ENCODE results near the gene TBP. TPM values are rescaled to one million over a fixed set of nuclear protein-coding genes. Genes with fewer than 3 reads are reported as not detected.

The TBP gene
- total and polyA plus RNA-seq, 2 of the 13 experiments (the other 11 are each of a cell fraction or from before 2014, with no cell fraction given), result 21.7 to 28.1 TPM

DNA sequence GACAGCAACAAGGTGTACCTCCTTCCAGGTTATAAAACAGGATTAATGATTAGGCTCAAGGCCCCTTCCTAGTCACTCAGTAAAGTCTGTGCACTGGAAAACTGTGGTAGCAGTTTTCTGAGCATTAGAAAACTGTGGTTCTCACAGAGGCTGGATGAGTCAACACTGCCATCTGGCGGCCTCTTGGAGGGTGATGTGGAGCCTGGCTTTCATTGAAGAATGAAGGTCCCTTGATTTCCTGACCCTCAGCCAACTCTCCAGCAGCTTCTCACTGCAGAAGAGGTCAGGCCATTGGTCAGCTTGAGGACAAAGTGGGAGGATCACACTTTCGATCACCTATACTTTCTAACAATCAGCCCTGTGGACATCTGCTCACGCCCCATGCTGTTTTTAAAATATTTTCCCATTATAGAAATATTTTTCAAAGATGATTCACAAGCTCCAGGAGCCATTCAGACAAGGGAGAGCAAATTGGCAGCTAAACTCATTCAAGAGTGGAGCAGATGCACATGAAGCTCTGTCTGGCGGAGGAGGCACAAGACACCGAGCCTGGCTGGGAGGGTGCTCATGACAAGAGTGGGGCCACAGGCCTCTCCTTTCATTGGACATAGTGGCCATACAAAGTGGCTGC, 24.2 kb upstream of the TBP start (continued):
- TF ChIP-seq ADNP (CRISPR knock-in tag; IDR thresholded peaks at IDR 0.05) (no peak), ZNF530 (CRISPR knock-in tag; IDR thresholded peaks at IDR 0.05; ENCODE audit: low read depth) (no peak), ZFAT (CRISPR knock-in tag; conservative IDR thresholded peaks at IDR 0.05) (no peak), CHD2 (IDR thresholded peaks at IDR 0.05; ENCODE audit: low read depth, low read length) (no peak), YY1 (IDR thresholded peaks at IDR 0.05; ENCODE audit: insufficient read depth, insufficient replicate concordance, low read depth, low read length) (peak; percentile 21), ERF (CRISPR knock-in tag; IDR thresholded peaks at IDR 0.05) (peak; percentile 48; the same call in 1 of the 2 replicates), NRL (CRISPR knock-in tag; IDR thresholded peaks at IDR 0.05; ENCODE audit: borderline replicate concordance) (no peak), DPF2 (CRISPR knock-in tag; IDR thresholded peaks at IDR 0.05; ENCODE audit: borderline replicate concordance, low read depth) (no peak), ZNF563 (CRISPR knock-in tag; IDR thresholded peaks at IDR 0.05) (no peak), FOXP1 (IDR thresholded peaks at IDR 0.05) (no peak), FOXP1 (CRISPR knock-in tag; IDR thresholded peaks at IDR 0.05) (no peak), WIZ (CRISPR knock-in tag; IDR thresholded peaks at IDR 0.05) (no peak)
- TF ChIP-seq, protein P1, sequence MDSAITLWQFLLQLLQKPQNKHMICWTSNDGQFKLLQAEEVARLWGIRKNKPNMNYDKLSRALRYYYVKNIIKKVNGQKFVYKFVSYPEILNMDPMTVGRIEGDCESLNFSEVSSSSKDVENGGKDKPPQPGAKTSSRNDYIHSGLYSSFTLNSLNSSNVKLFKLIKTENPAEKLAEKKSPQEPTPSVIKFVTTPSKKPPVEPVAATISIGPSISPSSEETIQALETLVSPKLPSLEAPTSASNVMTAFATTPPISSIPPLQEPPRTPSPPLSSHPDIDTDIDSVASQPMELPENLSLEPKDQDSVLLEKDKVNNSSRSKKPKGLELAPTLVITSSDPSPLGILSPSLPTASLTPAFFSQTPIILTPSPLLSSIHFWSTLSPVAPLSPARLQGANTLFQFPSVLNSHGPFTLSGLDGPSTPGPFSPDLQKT (CRISPR knock-in tag; IDR thresholded peaks at IDR 0.05; ENCODE audit: borderline replicate concordance), result no peak
- TF ChIP-seq, protein P2, sequence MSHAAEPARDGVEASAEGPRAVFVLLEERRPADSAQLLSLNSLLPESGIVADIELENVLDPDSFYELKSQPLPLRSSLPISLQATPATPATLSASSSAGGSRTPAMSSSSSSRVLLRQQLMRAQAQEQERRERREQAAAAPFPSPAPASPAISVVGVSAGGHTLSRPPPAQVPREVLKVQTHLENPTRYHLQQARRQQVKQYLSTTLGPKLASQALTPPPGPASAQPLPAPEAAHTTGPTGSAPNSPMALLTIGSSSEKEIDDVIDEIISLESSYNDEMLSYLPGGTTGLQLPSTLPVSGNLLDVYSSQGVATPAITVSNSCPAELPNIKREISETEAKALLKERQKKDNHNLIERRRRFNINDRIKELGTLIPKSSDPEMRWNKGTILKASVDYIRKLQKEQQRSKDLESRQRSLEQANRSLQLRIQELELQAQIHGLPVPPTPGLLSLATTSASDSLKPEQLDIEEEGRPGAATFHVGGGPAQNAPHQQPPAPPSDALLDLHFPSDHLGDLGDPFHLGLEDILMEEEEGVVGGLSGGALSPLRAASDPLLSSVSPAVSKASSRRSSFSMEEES (CRISPR knock-in tag; IDR thresholded peaks at IDR 0.05), result no peak
- TF ChIP-seq, protein P3, sequence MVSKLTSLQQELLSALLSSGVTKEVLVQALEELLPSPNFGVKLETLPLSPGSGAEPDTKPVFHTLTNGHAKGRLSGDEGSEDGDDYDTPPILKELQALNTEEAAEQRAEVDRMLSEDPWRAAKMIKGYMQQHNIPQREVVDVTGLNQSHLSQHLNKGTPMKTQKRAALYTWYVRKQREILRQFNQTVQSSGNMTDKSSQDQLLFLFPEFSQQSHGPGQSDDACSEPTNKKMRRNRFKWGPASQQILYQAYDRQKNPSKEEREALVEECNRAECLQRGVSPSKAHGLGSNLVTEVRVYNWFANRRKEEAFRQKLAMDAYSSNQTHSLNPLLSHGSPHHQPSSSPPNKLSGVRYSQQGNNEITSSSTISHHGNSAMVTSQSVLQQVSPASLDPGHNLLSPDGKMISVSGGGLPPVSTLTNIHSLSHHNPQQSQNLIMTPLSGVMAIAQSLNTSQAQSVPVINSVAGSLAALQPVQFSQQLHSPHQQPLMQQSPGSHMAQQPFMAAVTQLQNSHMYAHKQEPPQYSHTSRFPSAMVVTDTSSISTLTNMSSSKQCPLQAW (CRISPR knock-in tag; IDR thresholded peaks at IDR 0.05), result peak; percentile 32; the same call in 1 of the 2 replicates
- TF ChIP-seq, protein P4, sequence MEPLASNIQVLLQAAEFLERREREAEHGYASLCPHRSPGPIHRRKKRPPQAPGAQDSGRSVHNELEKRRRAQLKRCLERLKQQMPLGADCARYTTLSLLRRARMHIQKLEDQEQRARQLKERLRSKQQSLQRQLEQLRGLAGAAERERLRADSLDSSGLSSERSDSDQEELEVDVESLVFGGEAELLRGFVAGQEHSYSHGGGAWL (CRISPR knock-in tag; IDR thresholded peaks at IDR 0.05), result no peak
- TF ChIP-seq, protein P5, sequence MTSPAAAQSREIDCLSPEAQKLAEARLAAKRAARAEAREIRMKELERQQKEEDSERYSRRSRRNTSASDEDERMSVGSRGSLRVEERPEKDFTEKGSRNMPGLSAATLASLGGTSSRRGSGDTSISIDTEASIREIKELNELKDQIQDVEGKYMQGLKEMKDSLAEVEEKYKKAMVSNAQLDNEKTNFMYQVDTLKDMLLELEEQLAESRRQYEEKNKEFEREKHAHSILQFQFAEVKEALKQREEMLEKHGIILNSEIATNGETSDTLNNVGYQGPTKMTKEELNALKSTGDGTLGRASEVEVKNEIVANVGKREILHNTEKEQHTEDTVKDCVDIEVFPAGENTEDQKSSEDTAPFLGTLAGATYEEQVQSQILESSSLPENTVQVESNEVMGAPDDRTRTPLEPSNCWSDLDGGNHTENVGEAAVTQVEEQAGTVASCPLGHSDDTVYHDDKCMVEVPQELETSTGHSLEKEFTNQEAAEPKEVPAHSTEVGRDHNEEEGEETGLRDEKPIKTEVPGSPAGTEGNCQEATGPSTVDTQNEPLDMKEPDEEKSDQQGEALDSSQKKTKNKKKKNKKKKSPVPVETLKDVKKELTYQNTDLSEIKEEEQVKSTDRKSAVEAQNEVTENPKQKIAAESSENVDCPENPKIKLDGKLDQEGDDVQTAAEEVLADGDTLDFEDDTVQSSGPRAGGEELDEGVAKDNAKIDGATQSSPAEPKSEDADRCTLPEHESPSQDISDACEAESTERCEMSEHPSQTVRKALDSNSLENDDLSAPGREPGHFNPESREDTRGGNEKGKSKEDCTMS (CRISPR knock-in tag; conservative IDR thresholded peaks at IDR 0.05), result no peak
- TF ChIP-seq, protein P6, sequence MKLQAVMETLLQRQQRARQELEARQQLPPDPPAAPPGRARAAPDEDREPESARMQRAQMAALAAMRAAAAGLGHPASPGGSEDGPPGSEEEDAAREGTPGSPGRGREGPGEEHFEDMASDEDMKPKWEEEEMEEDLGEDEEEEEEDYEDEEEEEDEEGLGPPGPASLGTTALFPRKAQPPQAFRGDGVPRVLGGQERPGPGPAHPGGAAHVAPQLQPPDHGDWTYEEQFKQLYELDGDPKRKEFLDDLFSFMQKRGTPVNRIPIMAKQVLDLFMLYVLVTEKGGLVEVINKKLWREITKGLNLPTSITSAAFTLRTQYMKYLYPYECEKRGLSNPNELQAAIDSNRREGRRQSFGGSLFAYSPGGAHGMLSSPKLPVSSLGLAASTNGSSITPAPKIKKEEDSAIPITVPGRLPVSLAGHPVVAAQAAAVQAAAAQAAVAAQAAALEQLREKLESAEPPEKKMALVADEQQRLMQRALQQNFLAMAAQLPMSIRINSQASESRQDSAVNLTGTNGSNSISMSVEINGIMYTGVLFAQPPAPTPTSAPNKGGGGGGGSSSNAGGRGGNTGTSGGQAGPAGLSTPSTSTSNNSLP (IDR thresholded peaks at IDR 0.05; ENCODE audit: low read depth, low read length), result 0 out of 2 replicates have a peak, but pooled peaks have one; percentile 49
- TF ChIP-seq, protein P7, sequence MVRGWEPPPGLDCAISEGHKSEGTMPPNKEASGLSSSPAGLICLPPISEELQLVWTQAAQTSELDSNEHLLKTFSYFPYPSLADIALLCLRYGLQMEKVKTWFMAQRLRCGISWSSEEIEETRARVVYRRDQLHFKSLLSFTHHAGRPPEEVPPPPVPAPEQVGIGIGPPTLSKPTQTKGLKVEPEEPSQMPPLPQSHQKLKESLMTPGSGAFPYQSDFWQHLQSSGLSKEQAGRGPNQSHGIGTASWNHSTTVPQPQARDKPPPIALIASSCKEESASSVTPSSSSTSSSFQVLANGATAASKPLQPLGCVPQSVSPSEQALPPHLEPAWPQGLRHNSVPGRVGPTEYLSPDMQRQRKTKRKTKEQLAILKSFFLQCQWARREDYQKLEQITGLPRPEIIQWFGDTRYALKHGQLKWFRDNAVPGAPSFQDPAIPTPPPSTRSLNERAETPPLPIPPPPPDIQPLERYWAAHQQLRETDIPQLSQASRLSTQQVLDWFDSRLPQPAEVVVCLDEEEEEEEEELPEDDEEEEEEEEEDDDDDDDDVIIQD (CRISPR knock-in tag; IDR thresholded peaks at IDR 0.05; ENCODE audit: low read depth), result no peak

All from HepG2 (cell line).